ENCODE results near the gene ZNF740.
"Not testable (repeated sequence)": the region's sequence is repeated elsewhere in the genome, so short reads cannot be mapped to it uniquely, and the experiment has no call there.

The ZNF740 gene

DNA sequence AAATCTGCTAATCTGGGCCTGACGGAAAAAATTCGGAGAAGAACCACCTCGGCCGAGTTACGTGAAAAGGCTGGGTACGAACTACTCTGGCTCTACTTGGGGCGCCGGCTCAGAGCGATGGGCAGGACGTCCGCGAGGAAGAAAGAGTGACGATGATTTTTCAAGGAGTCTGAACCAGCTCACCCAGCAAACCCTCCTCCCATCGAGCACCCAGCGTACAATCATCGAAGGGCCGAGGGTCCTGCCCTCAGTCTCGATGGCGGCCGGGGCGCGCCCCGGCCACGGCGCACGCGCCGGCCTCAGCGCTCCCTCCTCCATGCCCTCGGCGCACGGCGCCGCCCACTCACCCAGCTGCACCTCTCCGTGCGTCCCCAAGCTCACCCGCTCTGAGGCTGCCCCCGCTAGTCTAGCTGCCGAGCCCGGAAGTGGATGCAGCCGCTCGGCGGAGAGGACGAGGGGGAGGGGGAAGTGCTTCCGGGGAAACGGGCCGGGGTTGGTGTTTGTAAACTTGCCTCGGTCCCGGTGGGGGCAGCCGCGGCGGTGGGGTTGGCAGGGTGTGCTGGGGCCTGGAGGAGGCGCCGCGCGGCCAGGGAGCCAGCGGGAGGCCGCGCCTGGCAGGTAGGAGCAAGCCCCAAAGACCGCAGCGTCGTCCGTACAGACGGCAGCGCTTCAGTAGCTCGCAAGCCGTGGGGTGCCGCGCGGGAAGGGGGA, at the start of gene ZNF740, which contains the start of gene CSAD:
TSS of gene ZNF740 (plus strand) at position 503 of the 711 bp plus-strand sequence. CDS start 1,262 bp downstream, outside the sequence.
TSS of gene CSAD (minus strand) at position 706 of the 711 bp plus-strand sequence. CDS start 7,455 bp downstream, outside the sequence.
- DNase-seq: peak; percentile 91

DNA sequence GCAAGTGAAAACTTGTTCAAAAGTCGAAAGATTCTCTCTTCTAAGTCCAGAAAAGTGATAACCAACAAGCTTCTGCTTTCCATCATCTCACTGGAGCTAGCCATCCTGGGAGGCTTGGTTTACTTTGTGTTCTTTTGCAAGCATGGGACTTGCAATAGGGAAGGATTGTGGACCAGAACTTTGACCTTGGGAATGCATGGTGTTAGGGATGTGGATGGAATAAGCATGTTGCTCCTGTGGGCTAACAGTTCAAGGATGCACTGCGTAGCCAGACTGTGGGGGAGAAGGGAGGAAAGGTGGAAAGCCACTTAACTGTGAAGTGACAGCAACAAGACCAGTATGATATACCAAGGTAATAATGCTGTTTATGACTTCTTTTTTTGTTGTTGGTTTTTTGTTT, 48.7 kb upstream of the ZNF740 start:
- DNase-seq: no peak

DNA sequence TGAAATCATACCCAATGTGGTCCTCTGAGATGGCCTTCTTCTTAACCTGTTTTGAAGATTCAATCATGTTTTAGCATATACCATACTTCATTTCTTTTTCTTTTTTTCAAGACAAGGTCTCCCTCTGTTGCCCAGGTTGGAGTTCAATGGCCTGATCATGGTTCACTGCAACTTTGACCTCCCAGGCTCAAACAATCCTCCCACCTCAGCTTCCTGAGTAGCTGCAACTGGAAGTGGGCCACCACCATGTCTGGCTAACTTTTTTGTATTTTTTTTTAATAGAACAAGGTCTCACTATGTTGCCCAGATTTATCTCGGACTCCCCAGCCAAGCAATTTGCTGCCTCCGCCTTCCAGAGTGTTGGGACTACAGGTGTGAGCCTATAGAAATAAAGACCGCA, 46.8 kb upstream of the ZNF740 start:
- DNase-seq: no peak

GRCh38 chr12:53143355-53143754, 37.2 kb upstream of the ZNF740 start:
- no peak for DNase-seq

DNA sequence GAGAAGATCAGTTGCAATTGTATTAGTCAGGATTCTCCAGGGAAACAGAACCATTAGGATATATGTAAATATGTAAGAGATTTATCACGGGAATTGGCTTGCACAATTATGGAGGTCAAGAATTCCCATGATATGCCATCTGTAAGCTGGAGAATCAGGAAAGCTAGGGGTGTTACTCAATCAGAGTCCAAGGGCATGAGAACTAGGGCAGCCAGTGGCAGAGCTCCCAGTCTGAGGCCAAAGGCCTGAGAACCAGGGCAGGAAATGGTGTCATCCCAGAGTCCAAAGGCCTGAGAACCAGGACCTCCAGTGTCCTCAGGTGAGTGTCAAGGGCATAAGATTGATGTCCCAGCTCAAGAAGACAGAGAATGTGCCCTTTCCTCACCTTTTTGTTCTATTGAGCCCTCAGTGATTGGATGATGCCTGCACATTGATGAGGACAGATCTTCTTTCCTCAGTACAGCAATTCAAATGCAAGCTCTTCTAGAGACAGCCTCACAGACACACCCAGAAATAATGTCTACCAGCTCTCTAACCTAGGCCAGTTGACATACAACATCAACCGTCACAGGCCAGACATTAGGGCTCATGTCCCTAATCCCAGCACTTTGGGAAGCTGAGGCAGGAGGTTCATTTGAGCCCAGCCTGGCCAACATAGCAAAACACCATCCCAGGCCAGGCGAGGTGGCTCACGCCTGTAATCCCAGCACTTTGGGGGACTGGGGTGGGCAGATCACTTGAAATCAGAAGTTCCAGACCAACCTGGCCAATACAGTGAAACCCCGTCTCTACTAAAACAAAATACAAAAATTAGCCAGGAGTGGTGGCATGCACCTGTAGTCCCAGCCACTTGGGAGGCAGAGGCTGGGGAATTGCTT, 34.9 kb upstream of the ZNF740 start:
- DNase-seq: no peak

DNA sequence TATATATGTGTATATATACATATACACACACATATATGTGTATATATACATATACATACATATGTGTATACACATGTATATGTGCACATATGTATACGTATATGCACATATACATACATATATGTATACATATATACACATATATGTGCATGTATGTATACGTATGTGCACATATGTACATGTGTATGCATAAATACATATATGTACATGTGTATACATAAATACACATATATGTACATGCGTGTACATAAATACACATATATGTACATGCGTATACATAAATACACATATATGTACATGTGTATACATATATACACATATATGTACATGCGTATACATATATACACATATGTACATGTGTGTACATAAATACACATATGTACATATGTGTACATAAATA, 33.3 kb upstream of the ZNF740 start:
- DNase-seq: no peak

- no peak for DNase-seq
Measured at GRCh38 chr12:53147653-53148052, 32.9 kb upstream of the ZNF740 start.

GRCh38 chr12:53151039-53151438, 29.5 kb upstream of the ZNF740 start:
- DNase-seq: no peak

DNA sequence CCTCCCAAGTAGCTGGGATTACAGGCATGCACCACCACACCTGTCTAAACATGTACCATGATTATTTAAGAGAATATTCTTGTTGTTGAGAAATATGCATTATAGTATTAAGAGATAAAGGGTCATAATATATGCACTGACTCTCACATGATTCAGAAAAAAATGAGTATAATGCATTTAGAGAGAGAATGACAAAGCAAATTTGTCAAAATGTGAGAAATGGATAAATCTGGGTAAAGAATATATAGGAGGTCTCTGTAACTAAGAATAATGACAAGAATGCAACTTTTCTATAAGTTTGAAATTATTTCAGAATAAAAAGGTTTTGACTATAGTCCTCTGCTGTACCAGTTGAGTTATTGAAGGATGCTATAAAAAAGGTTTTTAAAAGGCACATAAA, 28.1 kb upstream of the ZNF740 start:
- DNase-seq: no peak

DNA sequence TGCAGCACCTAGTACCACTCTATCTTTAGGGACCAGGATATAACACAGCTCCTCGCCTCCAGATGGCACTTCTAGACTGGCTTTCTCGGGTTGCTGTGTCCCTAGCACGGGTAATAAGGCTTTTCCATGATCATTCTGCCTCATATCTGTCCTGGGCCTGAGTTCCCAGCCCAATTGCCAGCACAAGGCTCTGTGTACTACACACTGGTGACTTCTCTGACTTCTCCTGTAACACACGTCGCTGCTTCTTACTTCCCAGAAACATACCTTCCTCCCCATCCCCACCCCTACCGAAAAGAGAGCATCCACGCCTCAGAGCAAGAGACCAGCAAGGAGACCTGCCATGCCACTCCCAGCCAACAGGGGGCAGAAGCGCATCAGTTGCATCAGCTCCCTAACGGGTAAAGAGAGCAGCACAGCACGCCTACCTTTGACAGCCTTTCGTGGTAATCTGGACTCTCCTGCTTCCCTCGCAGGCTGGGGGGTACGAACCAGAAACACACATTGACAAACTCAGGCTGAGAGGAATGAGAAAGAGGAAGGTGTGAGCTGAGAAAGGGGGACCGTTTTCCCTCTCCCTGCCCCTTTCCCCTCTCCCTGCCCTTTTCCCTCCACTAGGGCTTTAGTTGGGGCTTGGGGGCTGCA, 21.2 kb upstream of the ZNF740 start:
- peak; percentile 6 for DNase-seq

GRCh38 chr12:53160000-53160399, 20.5 kb upstream of the ZNF740 start:
- DNase-seq: no peak

- DNase-seq: no peak
Measured at GRCh38 chr12:53160673-53161072, 19.8 kb upstream of the ZNF740 start.

DNA sequence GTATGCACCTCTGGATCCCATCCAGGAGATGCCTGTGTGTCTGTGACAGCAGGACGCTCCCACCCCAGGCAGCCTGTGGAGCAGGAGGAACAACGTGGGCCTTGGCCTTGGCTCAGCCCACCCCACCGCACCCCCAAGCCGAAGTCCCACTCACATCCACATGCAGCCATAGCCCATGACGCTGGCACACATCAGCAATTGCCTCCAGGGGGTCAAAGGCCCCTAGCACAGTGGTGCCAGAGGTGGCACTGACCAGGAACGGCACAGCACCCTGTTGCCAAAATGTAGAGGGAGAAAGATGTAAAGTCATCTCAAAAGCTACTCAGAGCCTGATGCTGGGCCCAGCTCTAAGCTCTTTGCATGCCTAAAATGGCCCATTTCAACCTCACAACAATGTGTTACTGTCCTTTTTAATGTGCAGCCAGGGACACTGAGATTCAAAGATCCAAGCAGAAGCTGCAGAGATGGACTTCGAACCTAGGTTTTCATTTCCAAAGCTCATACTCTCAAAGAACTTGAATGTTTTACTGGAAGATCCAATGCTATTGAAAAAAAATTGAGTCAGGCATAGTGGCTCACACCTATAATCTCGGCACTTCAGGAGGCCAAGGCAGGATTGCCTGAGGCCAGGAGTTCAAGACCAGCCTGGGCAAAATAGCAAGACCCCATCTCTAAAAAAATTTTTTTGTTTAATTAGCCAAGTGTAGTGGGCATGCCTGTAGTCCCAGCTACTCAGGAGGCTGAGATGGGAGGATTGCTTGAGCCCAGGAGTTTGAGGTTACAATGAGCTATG, 19.2 kb upstream of the ZNF740 start:
- no peak for DNase-seq

GRCh38 chr12:53163008-53163407, 17.5 kb upstream of the ZNF740 start:
- not testable (repeated sequence) for DNase-seq

GRCh38 chr12:53166837-53167236, 13.7 kb upstream of the ZNF740 start:
- no peak for DNase-seq

- DNase-seq: no peak
Measured at GRCh38 chr12:53169644-53170043, 10.9 kb upstream of the ZNF740 start.

DNA sequence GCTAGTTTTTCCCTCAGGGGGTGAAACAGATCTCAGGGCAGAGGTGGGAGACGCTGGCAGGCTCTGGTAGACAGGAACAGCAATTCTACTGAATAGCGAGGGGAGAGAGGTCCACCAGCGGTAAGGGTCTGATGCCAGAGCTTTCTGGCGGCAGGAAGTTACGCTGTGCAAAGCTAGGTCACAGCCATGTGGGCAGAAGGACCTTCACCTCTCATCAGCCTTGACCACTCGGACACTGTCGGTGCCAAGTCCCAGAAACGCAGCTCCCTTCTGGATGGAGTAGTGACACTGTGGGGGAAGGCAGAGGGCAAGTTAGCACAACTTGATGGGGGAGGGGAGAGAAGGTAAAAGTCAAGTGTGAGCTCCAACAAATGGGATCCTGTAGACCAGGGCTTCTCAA, 10.3 kb upstream of the ZNF740 start:
- no peak for DNase-seq

GRCh38 chr12:53170876-53171724, 9.4 kb upstream of the ZNF740 start:
- DNase-seq: no peak

GRCh38 chr12:53171725-53172329, 8.7 kb upstream of the ZNF740 start:
- DNase-seq: no peak

GRCh38 chr12:53172352-53172751, 8.2 kb upstream of the ZNF740 start:
- no peak for DNase-seq

DNA sequence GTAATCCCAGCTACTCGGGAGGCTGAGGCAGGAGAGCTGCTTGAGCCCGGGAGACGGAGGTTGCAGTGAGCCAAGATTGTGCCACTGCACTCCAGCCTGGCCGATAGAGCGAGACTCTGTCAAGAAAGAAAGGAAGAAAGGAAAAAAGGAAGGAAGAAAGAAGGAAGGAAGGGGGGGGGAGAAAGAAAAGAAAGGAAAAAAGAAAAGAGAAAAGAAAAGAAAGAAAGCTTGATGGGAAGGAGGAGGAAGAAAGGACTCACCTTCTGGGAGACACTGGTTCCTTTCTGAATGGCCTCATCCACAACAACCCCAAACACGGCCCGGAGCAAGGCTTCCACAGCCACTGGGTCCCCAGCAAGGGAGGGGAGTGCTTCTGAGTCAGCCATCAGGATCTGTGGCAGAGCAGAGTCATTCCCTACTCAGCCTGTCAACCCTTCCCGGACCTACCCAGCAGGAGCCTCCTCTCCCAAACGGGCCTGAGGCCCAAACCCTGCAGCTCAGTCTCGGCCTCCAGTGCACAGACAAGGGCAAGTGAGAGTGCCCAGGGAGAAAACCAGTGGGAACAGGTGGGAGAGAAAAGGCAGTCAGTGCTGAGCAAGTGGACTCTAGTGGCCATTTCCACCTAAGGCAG, 7.3 kb upstream of the ZNF740 start:
- no peak for DNase-seq
